Neural cell (in vitro differentiated cells): ENCODE data around the gene TMEM81. TPM values are rescaled to one million over a fixed set of nuclear protein-coding genes. Genes with fewer than 3 reads are reported as not detected.

Experiments
- H2AFZ ChIP-seq: fragments of 200-600, 300-800 bp; sonication (generic), shearing (Covaris generic); 2 replicates; pipeline ENCODE4 v1.6.0; 2014; ENCODE audit warnings: low read depth, mild to moderate bottlenecking, antibody characterized with exemption, low read length, moderate library complexity
- H3F3A ChIP-seq: fragments of 200-600 bp; shearing (Covaris generic); 2 replicates; pipeline ENCODE4 v1.6.1; 2016; ENCODE audit warnings: mild to moderate bottlenecking, moderate library complexity, mixed read lengths, antibody characterized with exemption, low read length; ENCODE audit not compliant: insufficient read depth, poor library complexity, severe bottlenecking
- H3K27ac ChIP-seq: fragments of 200-600, 300-800 bp; sonication (generic), shearing (Covaris generic); 2 replicates; pipeline ENCODE4 v1.5.1; 2014; ENCODE audit warnings: mild to moderate bottlenecking, low read length, moderate library complexity
- H3K27me3 ChIP-seq: fragments of 300-800, 200-600 bp; sonication (generic), shearing (Covaris generic); 2 replicates; pipeline ENCODE4 v1.6.0; 2014; ENCODE audit warnings: mild to moderate bottlenecking, low read depth, low read length, moderate library complexity; ENCODE audit not compliant: insufficient read depth
- H3K36me3 ChIP-seq: fragments of 300-800, 200-600 bp; sonication (generic), shearing (Covaris generic); 2 replicates; pipeline ENCODE4 v1.5.1; 2014; ENCODE audit warnings: mild to moderate bottlenecking, antibody characterized with exemption, low read length, moderate library complexity; ENCODE audit not compliant: insufficient read depth
- H3K4me2 ChIP-seq: fragments of 300-800, 200-600 bp; sonication (generic), shearing (Covaris generic); 2 replicates; pipeline ENCODE4 v1.6.0; 2014; ENCODE audit warnings: mild to moderate bottlenecking, low read length
- H3K4me3 ChIP-seq: fragments of 300-800, 200-600 bp; sonication (generic), shearing (Covaris generic); 2 replicates; pipeline ENCODE4 v1.5.1; 2014; ENCODE audit warnings: mild to moderate bottlenecking, low read length, moderate library complexity
- H3K79me2 ChIP-seq: fragments of 200-600 bp; shearing (Covaris generic); replicated peaks from 2 replicates; pipeline ENCODE4 v1.6.0; 2014; ENCODE audit warnings: mild to moderate bottlenecking, low read length, moderate library complexity; ENCODE audit not compliant: insufficient read depth
- H3K9ac ChIP-seq: fragments of 300-800, 200-600 bp; sonication (generic), shearing (Covaris generic); 2 replicates; pipeline ENCODE4 v1.6.1; 2016; ENCODE audit warnings: mild to moderate bottlenecking, low read length, mixed read lengths
- H3K9me2 ChIP-seq: fragments of 200-600 bp; shearing (Covaris generic); 2 replicates; pipeline ENCODE4 v1.6.1; 2016; ENCODE audit warnings: mild to moderate bottlenecking, low read length, mixed read lengths; ENCODE audit not compliant: insufficient read depth
- H3K9me3 ChIP-seq: fragments of 200-600, 300-800 bp; sonication (generic), shearing (Covaris generic); 2 replicates; pipeline ENCODE4 v1.6.1; 2016; ENCODE audit warnings: mild to moderate bottlenecking, mixed run types, low read length, moderate library complexity, mixed read lengths
- H4K20me1 ChIP-seq: fragments of 200-600 bp; shearing (Covaris generic); 2 replicates; pipeline ENCODE4 v1.6.1; 2016; ENCODE audit warnings: mild to moderate bottlenecking, mixed run types; ENCODE audit not compliant: insufficient read depth
- EP300 ChIP-seq: fragments of 450-650 bp; conservative IDR thresholded peaks from 2 replicates; pipeline ENCODE4 v1.6.1; 2014; ENCODE audit warnings: antibody characterized with exemption, mild to moderate bottlenecking, moderate library complexity; ENCODE audit not compliant: poor library complexity, severe bottlenecking
- EZH2 ChIP-seq: fragments of 200-600, 300-800 bp; shearing (Covaris generic), sonication (generic); IDR thresholded peaks from 2 replicates; pipeline ENCODE4 v1.6.1; 2014; ENCODE audit warnings: antibody characterized with exemption, low read length, borderline replicate concordance, mild to moderate bottlenecking; ENCODE audit not compliant: insufficient read depth, poor library complexity, severe bottlenecking
- MXI1 ChIP-seq: fragments of 450-650 bp; conservative IDR thresholded peaks from 2 replicates; pipeline ENCODE4 v1.6.1; 2014; ENCODE audit warnings: antibody characterized with exemption, mild to moderate bottlenecking; ENCODE audit not compliant: poor library complexity, severe bottlenecking
- POLR2AphosphoS5 ChIP-seq: IDR thresholded peaks from 2 replicates; pipeline ENCODE4 v1.6.1; 2012
- RAD21 ChIP-seq: fragments of 450-650 bp; conservative IDR thresholded peaks from 2 replicates; pipeline ENCODE4 v1.6.1; 2014; ENCODE audit warnings: antibody characterized with exemption, mild to moderate bottlenecking, moderate library complexity
- SMC3 ChIP-seq: fragments of 450-650 bp; conservative IDR thresholded peaks from 2 replicates; pipeline ENCODE4 v1.6.1; 2014; ENCODE audit warnings: antibody characterized with exemption, mild to moderate bottlenecking, moderate library complexity; ENCODE audit not compliant: poor library complexity
- TAF1 ChIP-seq: IDR thresholded peaks from 2 replicates; pipeline ENCODE4 v1.6.1; 2012; ENCODE audit warnings: low read depth
- polyA plus RNA-seq: library from polyadenylated mRNA; depleted of rRNA; stranded (reverse); fragments of >200 nt; gene quantifications from 2 replicates; pipeline ENCODE4 v1.2.3, GENCODE V29; 2014
- TF ChIP-seq, protein P1 (sequence below): fragments of 450-650 bp; IDR thresholded peaks from 2 replicates; pipeline ENCODE4 v1.5.1; 2014; ENCODE audit warnings: antibody characterized with exemption, mild to moderate bottlenecking, moderate library complexity; ENCODE audit not compliant: poor library complexity, severe bottlenecking
- TF ChIP-seq, protein P2 (sequence below): IDR thresholded peaks from 2 replicates; pipeline ENCODE4 v1.6.1; 2012; ENCODE audit warnings: borderline replicate concordance

Gene TMEM81
- polyA plus RNA-seq, 1 donor from 2014 or later: 10.1 TPM

DNA sequence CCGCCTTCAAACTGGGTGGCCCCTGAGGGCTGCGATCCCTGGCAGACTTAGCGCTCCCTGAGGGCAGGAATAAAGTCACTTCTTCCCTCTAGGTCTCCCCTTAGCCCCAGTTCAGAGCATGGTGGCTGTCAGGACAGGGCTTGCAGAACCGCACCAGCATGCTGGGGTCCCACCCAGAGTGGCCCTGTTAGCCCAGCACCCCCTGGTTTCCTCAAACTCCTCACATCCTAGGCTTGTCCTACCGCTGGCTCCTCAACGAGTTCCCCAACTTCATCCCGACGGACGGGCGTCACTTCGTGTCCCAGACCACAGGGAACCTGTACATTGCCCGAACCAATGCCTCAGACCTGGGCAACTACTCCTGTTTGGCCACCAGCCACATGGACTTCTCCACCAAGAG, 25.4 kb downstream of the TMEM81 start:
- no peaks in the 10 kb centered on the region for H3F3A ChIP-seq
- no peak overlapping the region for H3K4me3 ChIP-seq
- H3K27me3 ChIP-seq: no peaks in the 10 kb centered on the region
- TF ChIP-seq, protein P1, sequence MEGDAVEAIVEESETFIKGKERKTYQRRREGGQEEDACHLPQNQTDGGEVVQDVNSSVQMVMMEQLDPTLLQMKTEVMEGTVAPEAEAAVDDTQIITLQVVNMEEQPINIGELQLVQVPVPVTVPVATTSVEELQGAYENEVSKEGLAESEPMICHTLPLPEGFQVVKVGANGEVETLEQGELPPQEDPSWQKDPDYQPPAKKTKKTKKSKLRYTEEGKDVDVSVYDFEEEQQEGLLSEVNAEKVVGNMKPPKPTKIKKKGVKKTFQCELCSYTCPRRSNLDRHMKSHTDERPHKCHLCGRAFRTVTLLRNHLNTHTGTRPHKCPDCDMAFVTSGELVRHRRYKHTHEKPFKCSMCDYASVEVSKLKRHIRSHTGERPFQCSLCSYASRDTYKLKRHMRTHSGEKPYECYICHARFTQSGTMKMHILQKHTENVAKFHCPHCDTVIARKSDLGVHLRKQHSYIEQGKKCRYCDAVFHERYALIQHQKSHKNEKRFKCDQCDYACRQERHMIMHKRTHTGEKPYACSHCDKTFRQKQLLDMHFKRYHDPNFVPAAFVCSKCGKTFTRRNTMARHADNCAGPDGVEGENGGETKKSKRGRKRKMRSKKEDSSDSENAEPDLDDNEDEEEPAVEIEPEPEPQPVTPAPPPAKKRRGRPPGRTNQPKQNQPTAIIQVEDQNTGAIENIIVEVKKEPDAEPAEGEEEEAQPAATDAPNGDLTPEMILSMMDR: no peak
- H4K20me1 ChIP-seq: no peaks in the 10 kb centered on the region
- no peaks in the 10 kb centered on the region for H3K36me3 ChIP-seq
- no peak overlapping the region for H3K27ac ChIP-seq
- H2AFZ ChIP-seq: no peak overlapping the region
- H3K9ac ChIP-seq: no peak overlapping the region
- no peak overlapping the region for H3K4me2 ChIP-seq
- no peaks in the 10 kb centered on the region for H3K9me2 ChIP-seq
- H3K79me2 ChIP-seq: no peaks in the 10 kb centered on the region
- no peaks in the 10 kb centered on the region for H3K9me3 ChIP-seq

DNA sequence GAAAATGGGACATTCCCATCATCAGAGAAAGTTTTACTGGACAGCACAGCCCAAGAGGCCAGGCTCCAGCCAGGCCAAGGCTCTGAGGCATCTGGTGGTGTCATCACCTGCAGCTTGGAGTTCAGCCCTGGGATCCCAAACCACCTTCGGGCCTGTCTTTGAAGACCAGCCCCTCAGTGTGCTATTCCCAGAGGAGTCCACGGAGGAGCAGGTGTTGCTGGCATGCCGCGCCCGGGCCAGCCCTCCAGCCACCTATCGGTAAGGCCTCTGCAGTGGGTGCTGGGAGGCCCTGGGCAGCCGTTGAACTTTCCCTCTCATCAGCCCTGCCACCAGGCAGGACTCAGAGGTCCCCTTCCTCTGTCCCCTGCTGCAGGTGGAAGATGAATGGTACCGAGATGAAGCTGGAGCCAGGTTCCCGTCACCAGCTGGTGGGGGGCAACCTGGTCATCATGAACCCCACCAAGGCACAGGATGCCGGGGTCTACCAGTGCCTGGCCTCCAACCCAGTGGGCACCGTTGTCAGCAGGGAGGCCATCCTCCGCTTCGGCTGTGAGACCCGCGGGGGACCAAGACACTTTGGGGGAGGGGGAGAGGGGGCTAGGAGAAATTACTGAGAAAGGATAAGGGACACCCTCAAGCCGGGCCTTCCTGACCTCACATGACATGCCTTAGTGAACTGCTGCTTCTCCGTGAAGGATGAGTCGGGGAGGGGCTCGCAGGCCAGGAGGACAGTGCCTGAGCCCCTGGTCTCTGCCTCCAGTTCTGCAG, 26.3 kb downstream of the TMEM81 start:
- TF ChIP-seq EP300 (no peak), SMC3 (no peak), POLR2AphosphoS5 (no peak), RAD21 (no peak), EZH2 (no peak), MXI1 (no peak)
- TF ChIP-seq, protein P1: no peak
- no peak overlapping the region for H2AFZ ChIP-seq
- no peaks in the 10 kb centered on the region for H4K20me1 ChIP-seq
- H3K9me2 ChIP-seq: no peaks in the 10 kb centered on the region
- no peak overlapping the region for H3K4me3 ChIP-seq
- no peak overlapping the region for H3K9ac ChIP-seq
- no peaks in the 10 kb centered on the region for H3K36me3 ChIP-seq
- H3K4me2 ChIP-seq: no peak overlapping the region
- H3K9me3 ChIP-seq: no peaks in the 10 kb centered on the region
- no peaks in the 10 kb centered on the region for H3F3A ChIP-seq
- no peaks in the 10 kb centered on the region for H3K27me3 ChIP-seq
- H3K27ac ChIP-seq: no peak overlapping the region
- H3K79me2 ChIP-seq: no peaks in the 10 kb centered on the region

DNA sequence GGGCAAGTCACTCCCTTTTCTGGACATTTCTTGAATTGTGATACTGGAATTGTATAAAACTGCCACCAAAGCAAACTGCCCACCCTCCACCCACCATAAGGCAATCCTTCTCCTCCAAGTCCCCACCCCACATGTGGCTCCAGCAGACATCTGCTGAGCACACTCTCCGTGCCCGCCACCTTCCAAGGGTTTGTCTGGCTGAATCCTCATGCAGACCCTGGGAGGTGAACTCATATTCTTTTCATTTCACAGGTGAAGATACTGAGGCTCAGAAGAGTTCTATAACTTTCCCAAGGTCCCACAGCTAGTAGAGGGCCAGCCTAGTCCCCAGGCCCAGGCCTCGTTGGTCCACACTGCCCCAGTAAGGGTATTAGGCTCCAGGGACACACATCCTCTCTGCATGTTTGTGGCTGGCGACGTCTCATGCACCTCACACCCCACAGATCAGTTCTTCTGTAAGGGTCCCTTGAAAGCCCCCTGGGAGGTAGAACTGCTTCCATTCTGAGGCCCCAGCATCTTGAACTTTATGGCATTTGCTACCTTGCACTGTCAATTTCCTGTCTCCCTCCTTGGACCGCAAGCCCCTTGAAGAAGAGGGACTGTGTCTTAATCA, 27.2 kb downstream of the TMEM81 start:
- no peaks in the 10 kb centered on the region for H3K36me3 ChIP-seq
- H3K9me3 ChIP-seq: no peaks in the 10 kb centered on the region
- H3K4me2 ChIP-seq: no peak overlapping the region
- no peaks in the 10 kb centered on the region for H3K79me2 ChIP-seq
- H4K20me1 ChIP-seq: no peaks in the 10 kb centered on the region
- no peaks in the 10 kb centered on the region for H3K9me2 ChIP-seq
- H3K27ac ChIP-seq: no peak overlapping the region
- H3K9ac ChIP-seq: no peak overlapping the region
- TF ChIP-seq RAD21: no peak
- no peak for TF ChIP-seq EZH2
- TF ChIP-seq, protein P1: no peak
- TF ChIP-seq, protein P2, sequence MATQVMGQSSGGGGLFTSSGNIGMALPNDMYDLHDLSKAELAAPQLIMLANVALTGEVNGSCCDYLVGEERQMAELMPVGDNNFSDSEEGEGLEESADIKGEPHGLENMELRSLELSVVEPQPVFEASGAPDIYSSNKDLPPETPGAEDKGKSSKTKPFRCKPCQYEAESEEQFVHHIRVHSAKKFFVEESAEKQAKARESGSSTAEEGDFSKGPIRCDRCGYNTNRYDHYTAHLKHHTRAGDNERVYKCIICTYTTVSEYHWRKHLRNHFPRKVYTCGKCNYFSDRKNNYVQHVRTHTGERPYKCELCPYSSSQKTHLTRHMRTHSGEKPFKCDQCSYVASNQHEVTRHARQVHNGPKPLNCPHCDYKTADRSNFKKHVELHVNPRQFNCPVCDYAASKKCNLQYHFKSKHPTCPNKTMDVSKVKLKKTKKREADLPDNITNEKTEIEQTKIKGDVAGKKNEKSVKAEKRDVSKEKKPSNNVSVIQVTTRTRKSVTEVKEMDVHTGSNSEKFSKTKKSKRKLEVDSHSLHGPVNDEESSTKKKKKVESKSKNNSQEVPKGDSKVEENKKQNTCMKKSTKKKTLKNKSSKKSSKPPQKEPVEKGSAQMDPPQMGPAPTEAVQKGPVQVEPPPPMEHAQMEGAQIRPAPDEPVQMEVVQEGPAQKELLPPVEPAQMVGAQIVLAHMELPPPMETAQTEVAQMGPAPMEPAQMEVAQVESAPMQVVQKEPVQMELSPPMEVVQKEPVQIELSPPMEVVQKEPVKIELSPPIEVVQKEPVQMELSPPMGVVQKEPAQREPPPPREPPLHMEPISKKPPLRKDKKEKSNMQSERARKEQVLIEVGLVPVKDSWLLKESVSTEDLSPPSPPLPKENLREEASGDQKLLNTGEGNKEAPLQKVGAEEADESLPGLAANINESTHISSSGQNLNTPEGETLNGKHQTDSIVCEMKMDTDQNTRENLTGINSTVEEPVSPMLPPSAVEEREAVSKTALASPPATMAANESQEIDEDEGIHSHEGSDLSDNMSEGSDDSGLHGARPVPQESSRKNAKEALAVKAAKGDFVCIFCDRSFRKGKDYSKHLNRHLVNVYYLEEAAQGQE: no peak
- no peak for TF ChIP-seq SMC3
- no peak for TF ChIP-seq MXI1
- TF ChIP-seq EP300: no peak
- TF ChIP-seq POLR2AphosphoS5: no peak
- no peak for TF ChIP-seq TAF1
- no peaks in the 10 kb centered on the region for H3K27me3 ChIP-seq
- H3K4me3 ChIP-seq: no peak overlapping the region
- H2AFZ ChIP-seq: no peak overlapping the region
- no peaks in the 10 kb centered on the region for H3F3A ChIP-seq
